Prostate gland (tissue), 2 donors: ENCODE measurements around the gene SMTN.

ENCODE experiments used
- CTCF ChIP-seq, 4 experiments: fragments of 200-600 bp in 2 of 4; fragments of 450-650 bp in 2 of 4; sonication (generic) in 2 of 4; IDR thresholded peaks; 1 replicate in 3 of 4; 2 replicates in 1 of 4; pipeline ENCODE4 v1.5.1; 2016 to 2019; ENCODE audit warnings: antibody characterized with exemption in 4 of 4, mild to moderate bottlenecking in 2 of 4, moderate library complexity in 2 of 4
- POLR2AphosphoS5 ChIP-seq: sonication (generic); formaldehyde crosslinking; IDR thresholded peaks from one replicate; pipeline ENCODE4 v1.6.1; 2017; ENCODE audit warnings: antibody characterized with exemption

GRCh38 chr22:31120230-31120629 is 39.1 kb downstream of the SMTN start:
- TF ChIP-seq CTCF (IDR thresholded peaks at IDR 0.05): no peak
- TF ChIP-seq POLR2AphosphoS5: no peak
